Measurements from ENCODE around the gene ELOVL3.
"Not testable (repeated sequence)": the region's sequence is repeated elsewhere in the genome, so short reads cannot be mapped to it uniquely, and the experiment has no call there.

The ELOVL3 gene

GRCh38 chr10:102225646-102226541 lies at the start of gene ELOVL3:
Gene ELOVL3 (plus strand): TSS chr10:102226299. CDS start chr10:102226549, 250 bp downstream.
- no peak within 1 kb of the TSS for H3K4me3 ChIP-seq (ENCODE audit: low read depth, low read length)
- DNase-seq (ENCODE audit: low read depth), result no peak

GRCh38 chr10:102184606-102185005 lies 41.5 kb upstream of the ELOVL3 start:
- TF ChIP-seq CTCF (IDR thresholded peaks at IDR 0.05; ENCODE audit: control insufficient read depth, extremely low read depth, insufficient read depth), result no peak
- no peak overlapping the region for H3K4me3 ChIP-seq (ENCODE audit: low read depth, low read length)
- no peak for DNase-seq (ENCODE audit: low read depth)

More at GRCh38 chr10:102225646-102226541, at the start of gene ELOVL3:
- no peak for TF ChIP-seq CTCF (IDR thresholded peaks at IDR 0.05; ENCODE audit: control insufficient read depth, extremely low read depth, insufficient read depth)

- no peak for TF ChIP-seq CTCF (IDR thresholded peaks at IDR 0.05; ENCODE audit: control insufficient read depth, extremely low read depth, insufficient read depth)
- no peak for DNase-seq (ENCODE audit: low read depth)
- no peak overlapping the region for H3K4me3 ChIP-seq (ENCODE audit: low read depth, low read length)
Observed at GRCh38 chr10:102185272-102185671, 40.8 kb upstream of the ELOVL3 start.

GRCh38 chr10:102185811-102186527 lies 40.1 kb upstream of the ELOVL3 start:
- no peak overlapping the region for H3K4me3 ChIP-seq (ENCODE audit: low read depth, low read length)
- DNase-seq (ENCODE audit: low read depth), result no peak
- TF ChIP-seq CTCF (IDR thresholded peaks at IDR 0.05; ENCODE audit: control insufficient read depth, extremely low read depth, insufficient read depth), result no peak

DNA sequence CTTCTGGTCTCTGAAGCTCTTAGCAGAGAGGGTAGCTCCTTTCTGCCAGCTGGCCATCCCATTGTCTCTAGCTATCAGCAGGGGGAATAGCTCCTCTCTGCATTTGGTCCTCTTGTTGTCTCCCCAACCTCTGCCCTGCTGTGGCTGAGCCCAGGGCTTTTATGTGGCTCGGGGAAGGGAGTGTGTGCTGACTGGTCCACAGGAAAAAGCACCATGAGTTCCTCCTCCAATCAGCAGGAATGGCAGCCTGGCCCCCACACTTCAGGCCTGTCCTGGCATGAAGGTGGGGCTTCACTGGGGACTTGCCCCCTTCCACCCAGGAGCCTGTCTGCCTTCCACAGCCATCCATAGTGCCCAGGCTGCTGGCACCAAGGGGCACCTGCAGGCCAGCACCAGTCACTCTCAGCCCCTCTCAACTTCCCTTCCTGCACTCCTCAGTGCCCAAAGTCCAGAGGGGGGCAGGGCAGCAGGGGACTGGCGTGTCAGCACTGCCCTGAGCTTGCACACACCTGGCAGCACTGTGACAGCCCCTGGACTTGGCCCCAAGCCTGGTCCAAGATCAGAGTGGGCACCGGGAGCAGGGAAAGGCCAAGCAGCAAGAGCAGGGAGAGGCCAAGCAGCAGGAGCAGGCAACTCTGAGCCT lies 37.7 kb upstream of the ELOVL3 start:
- H3K4me3 ChIP-seq (ENCODE audit: low read depth, low read length), result no peak overlapping the region
- no peak for DNase-seq (ENCODE audit: low read depth)
- TF ChIP-seq CTCF (IDR thresholded peaks at IDR 0.05; ENCODE audit: control insufficient read depth, extremely low read depth, insufficient read depth), result no peak

DNA sequence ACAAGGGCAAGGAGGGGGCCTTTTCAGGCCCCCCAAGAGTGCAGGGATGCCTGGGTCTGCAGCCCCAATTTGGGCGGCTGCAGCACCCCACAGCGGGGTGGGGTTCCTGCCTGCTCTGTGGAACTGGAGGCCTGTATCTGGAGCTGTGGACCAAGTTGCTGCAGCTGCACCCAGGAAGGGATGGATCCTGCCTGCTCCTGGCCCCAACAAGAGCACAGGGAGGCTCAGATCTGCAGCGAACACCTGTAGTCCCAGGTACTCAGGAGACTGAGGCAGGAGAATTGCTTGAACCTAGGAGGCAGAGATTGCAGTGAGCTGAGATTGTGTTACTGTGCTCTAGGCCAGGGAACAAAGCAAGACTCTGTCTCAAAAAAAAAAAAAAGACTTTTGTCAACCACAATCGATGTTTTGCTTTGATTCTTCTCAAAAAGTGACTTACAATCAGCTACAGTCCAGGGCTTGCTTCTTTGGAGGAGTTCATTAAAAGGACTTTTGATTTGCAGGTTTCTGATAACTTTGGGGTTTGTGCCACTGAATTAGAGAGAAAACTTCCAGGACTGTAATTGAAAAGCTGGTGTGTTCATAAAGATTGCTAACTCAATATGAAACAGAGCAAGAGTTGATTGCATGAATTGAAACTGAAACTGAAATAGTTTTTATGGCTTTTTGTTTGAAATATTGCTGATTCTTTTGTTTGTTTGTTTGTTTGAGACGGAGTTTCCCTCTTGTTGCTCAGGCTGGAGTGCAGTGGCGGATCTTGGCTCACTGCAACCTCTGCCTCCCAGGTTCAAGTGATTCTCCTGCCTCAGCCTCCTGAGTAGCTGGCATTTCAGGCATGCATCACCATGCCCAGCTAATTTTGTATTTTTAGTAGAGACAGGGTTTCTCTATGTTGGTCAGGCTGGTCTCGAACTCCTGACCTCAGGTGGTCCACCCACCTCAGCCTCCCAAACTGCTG lies 36.9 kb upstream of the ELOVL3 start:
- not testable (repeated sequence) for H3K4me3 ChIP-seq (ENCODE audit: low read depth, low read length); DNase-seq (ENCODE audit: low read depth)

Data from LNCaP clone FGC (cell line).